Uterus (tissue), 2 donors: ENCODE measurements around the gene TCF19.

Source experiments
- CTCF ChIP-seq, 4 experiments: fragments of 200-600 bp in 2 of 4; fragments of 450-650 bp in 2 of 4; sonication (generic) in 2 of 4; IDR thresholded peaks; one replicate each; pipeline ENCODE4 v1.5.1; 2016 to 2019; ENCODE audit warnings: antibody characterized with exemption in 4 of 4, mild to moderate bottlenecking in 2 of 4, moderate library complexity in 1 of 4
- POLR2A ChIP-seq, 2 donors: fragments of 450-650 bp; IDR thresholded peaks; one replicate each; pipeline ENCODE4 v1.6.1; 2016; ENCODE audit warnings: antibody characterized with exemption in 2 of 2, mild to moderate bottlenecking in 1 of 2, moderate library complexity in 1 of 2

- TF ChIP-seq CTCF (IDR thresholded peaks at IDR 0.05): no peak
- no peak for TF ChIP-seq POLR2A (IDR thresholded peaks at IDR 0.05)
Measured at GRCh38 chr6:31116661-31117385, 41.6 kb upstream of the TCF19 start.
